Measurements from ENCODE around the gene WAPL. TPM values are rescaled to one million over a fixed set of nuclear protein-coding genes. Genes with fewer than 3 reads are reported as not detected.
"Not testable (repeated sequence)": the region's sequence is repeated elsewhere in the genome, so short reads cannot be mapped to it uniquely, and the experiment has no call there.

Gene WAPL
- total RNA-seq, 2 donors from 2014 or later: 29.6 to 46.8 TPM

DNA sequence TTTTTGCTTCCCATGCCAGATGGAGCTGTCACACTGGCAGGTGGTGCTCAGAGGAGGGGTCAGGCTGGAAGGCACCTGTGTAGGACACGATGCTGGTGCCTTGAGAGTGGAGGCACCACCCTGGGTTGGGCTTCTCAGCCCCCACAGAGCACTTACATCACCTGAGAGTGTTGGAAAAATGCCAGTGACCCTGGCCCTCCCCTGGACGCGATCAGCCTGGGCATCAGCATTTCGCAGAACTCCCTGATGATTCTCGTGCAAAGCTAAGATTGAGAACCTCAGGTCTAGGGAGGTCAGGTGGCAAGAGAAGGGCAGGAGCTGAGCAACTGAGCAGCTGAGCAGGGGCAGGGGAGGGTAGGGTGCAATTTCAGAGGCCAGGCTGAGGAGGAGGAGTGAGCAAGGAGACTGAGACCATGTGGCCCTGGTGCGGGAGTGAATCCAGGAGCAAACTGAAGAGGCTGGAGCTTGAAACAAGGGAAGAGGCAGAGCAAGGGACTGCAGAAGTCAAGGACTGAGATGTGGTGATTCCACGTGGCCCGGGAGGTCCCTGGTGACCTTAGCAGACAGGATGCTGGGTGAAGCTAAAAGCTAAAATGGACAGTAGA lies 130.3 kb downstream of the WAPL start:
- Histone ChIP-seq H3K27me3 (replicated peaks; ENCODE audit: insufficient read depth) (peaks cover 3% of the 10 kb centered on the region), H3K4me3 (no peak overlapping the region), H3K36me3 (no peaks in the 10 kb centered on the region), H3K27ac (no peak overlapping the region), H3K4me1 (replicated peaks) (no peaks in the 10 kb centered on the region), H3K9me3 (no peaks in the 10 kb centered on the region)
- TF ChIP-seq POLR2A (IDR thresholded peaks at IDR 0.05) (no peak), POLR2AphosphoS5 (IDR thresholded peaks at IDR 0.05) (no peak), CTCF (IDR thresholded peaks at IDR 0.05) (no peak)
- intact Hi-C loops (cut with DNase I): no loop called here
- 92% methylated on average over 8 of the region's 8 CpGs for WGBS
- DNase-seq (ENCODE audit: low spot score): no peak

DNA sequence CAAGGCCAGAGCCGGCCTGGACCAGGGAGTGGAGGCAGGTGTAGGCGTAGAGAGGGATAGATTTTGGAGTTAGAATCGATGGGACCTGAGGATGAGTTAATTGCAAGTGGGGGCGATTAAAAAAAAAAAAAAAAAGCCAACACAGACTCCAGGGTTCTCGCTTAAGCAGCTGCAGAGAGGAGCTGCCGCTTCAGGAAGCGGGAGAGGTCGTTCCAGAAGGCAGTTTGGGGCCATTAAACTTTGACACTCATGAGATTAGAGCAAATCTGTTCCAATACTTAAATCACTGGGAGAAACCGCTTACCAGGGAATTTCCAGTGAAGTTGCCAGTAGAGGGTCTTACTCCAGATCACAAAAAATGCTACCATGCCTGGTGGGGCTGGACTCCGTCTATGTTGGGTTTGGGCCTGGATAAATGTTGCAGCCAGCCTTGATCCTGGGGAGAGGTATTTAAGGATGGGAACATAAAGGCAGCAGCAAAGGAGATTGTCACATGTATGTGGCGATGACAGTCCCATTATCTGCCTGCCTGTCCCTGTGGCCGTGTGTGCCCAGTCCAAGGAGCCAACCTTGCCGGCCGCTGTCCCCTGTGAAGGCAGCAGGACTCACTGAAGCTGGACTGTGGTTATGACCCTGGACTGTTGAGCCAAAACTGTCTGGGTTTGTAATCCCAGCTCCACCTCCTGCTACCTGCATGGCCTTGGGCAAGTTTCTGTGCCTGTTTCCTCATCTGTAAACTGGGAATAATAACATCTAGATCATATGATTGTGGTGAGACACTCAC lies 131.1 kb downstream of the WAPL start:
- H3K36me3 ChIP-seq: no peaks in the 10 kb centered on the region
- no peak overlapping the region for H3K4me3 ChIP-seq
- H3K27me3 ChIP-seq (replicated peaks; ENCODE audit: insufficient read depth): peaks cover 3% of the 10 kb centered on the region
- 83% methylated on average over 14 of the region's 14 CpGs for WGBS
- no peak for DNase-seq (ENCODE audit: low spot score)
- H3K9me3 ChIP-seq: no peaks in the 10 kb centered on the region
- TF ChIP-seq CTCF (IDR thresholded peaks at IDR 0.05): no peak
- no peak for TF ChIP-seq POLR2A (IDR thresholded peaks at IDR 0.05)
- TF ChIP-seq POLR2AphosphoS5 (IDR thresholded peaks at IDR 0.05): no peak
- no peaks in the 10 kb centered on the region for H3K4me1 ChIP-seq (replicated peaks)
- no peak overlapping the region for H3K27ac ChIP-seq
- intact Hi-C loops (cut with DNase I): no loop called here

- DNase-seq (ENCODE audit: low spot score): no peak
- Histone ChIP-seq H3K9me3 (no peaks in the 10 kb centered on the region), H3K27me3 (replicated peaks; ENCODE audit: insufficient read depth) (peaks cover 3% of the 10 kb centered on the region), H3K27ac (no peak overlapping the region), H3K36me3 (no peaks in the 10 kb centered on the region), H3K4me3 (peak overlapping the region; percentile 3 to 19), H3K4me1 (replicated peaks) (no peaks in the 10 kb centered on the region)
- 16% methylated on average over 47 of the region's 53 CpGs for WGBS
- intact Hi-C loops (cut with DNase I): no loop called here
- no peak for TF ChIP-seq POLR2AphosphoS5 (IDR thresholded peaks at IDR 0.05)
- no peak for TF ChIP-seq POLR2A (IDR thresholded peaks at IDR 0.05)
- no peak for TF ChIP-seq CTCF (IDR thresholded peaks at IDR 0.05)
Measured at GRCh38 chr10:86389441-86390193, 132.0 kb downstream of the WAPL start.

- intact Hi-C loops (cut with DNase I); H3K27me3 ChIP-seq (replicated peaks; ENCODE audit: insufficient read depth); H3K27ac ChIP-seq; H3K4me1 ChIP-seq (replicated peaks); H3K36me3 ChIP-seq; H3K9me3 ChIP-seq; DNase-seq (ENCODE audit: low spot score): not testable (repeated sequence)
- WGBS: 32% methylated on average over 12 of the region's 12 CpGs
- peak overlapping the region; percentile 3 to 19 for H3K4me3 ChIP-seq
Measured at GRCh38 chr10:86389109-86389440, 132.5 kb downstream of the WAPL start.

DNA sequence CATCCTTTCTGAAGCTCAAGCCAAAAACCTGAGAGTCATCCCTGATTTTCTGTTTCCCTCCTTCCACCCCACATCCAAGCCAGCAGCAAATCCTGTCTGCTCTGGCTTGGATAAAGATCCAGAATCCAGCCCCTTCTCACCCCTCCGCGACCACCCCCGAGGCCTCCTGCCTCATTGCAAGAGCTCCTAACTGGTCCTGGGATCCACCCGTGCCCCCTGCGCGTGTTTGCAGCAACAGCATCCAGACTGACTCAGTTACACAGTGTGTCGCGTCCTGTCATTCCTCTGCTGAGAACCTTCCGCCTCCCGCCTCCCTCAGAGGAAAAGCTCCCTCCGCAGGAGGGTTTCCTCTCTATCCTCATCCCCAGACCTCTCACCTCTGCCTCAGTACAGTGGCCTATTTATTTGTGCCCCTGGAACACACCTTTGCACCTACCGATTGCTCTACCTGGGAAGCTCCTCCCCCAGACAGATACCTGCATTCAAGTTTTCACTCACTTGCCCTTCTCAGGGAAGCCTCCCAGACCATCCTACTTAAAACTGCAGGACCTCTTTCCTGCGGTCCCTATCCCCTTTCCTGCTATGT lies 133.4 kb downstream of the WAPL start:
- H3K27me3 ChIP-seq (replicated peaks; ENCODE audit: insufficient read depth): peaks cover 3% of the 10 kb centered on the region
- H3K4me1 ChIP-seq (replicated peaks): no peaks in the 10 kb centered on the region
- no peak overlapping the region for H3K4me3 ChIP-seq
- H3K27ac ChIP-seq: no peak overlapping the region
- intact Hi-C loops (cut with DNase I): no loop called here
- H3K9me3 ChIP-seq: no peaks in the 10 kb centered on the region
- TF ChIP-seq CTCF (IDR thresholded peaks at IDR 0.05) (no peak), POLR2AphosphoS5 (IDR thresholded peaks at IDR 0.05) (no peak), POLR2A (IDR thresholded peaks at IDR 0.05) (no peak)
- no peak for DNase-seq (ENCODE audit: low spot score)
- H3K36me3 ChIP-seq: no peaks in the 10 kb centered on the region
- 56% methylated on average over 13 of the region's 13 CpGs for WGBS

All from prostate gland (tissue), 2 donors.